LNCaP clone FGC (cell line): ENCODE results near the gene CCDC24.

ENCODE experiments used
- DNase-seq: peaks from one replicate; pipeline ENCODE4 v3.0.0-alpha.2; 2011; ENCODE audit warnings: low read depth
- H3K4me3 ChIP-seq: 2 replicates; pipeline ENCODE4 v1.5.1; 2011; ENCODE audit warnings: mild to moderate bottlenecking, low read depth, low read length, control low read depth
- CTCF ChIP-seq: IDR thresholded peaks from 2 replicates; pipeline ENCODE4 v1.5.1; 2012; ENCODE audit warnings: mild to moderate bottlenecking; ENCODE audit not compliant: control insufficient read depth, insufficient read depth; ENCODE audit errors: extremely low read depth

CCDC24 gene

GRCh38 chr1:43996733-43997115 lies 5.3 kb downstream of the CCDC24 start:
- TF ChIP-seq CTCF, result no peak
- DNase-seq, result no peak
- no peak overlapping the region for H3K4me3 ChIP-seq

- no peak for DNase-seq
- no peak for TF ChIP-seq CTCF
Observed at GRCh38 chr1:43997295-43997999, 6.0 kb downstream of the CCDC24 start.

DNA sequence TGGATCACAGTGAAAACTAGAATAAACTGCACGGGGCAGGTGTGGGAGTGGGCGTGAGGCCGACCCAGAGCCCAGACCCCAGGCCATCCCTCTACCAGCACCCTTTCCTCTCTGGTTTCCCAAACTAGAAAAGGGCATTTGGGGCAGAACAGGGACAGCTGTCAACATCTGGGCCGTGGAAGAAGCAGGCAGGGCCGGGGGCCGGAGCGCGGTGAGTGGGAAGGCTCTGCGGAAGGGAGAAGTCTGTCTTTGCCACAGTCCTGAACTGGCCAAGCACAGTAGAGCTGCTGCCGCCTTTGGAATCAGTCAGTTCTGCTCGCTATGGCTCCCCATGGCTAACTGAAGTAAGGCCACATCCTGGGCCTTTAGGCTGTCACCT lies 6.6 kb downstream of the CCDC24 start:
- H3K4me3 ChIP-seq, result no peak overlapping the region
- no peak for DNase-seq
- TF ChIP-seq CTCF, result no peak

More at GRCh38 chr1:43997295-43997999, 6.0 kb downstream of the CCDC24 start:
- no peak overlapping the region for H3K4me3 ChIP-seq

DNA sequence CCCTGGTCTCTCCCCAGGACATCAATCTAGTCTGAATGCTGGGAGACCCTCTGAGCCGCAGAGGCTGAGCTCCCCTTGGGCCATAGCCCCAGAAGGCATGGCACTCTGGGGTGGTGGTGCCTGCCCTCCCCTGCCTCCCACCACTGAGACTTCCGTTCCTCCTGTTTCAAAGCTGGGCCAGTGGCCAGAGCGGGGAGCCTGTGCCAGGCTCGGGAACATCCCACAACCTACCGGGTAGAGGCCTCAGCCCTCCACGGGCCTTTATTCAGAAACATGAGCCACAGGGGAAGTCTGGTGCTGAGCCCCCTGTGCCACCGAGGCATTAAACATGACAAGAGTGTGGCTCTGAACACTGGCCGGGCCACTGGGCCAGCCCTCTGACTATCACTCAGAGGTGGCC lies 8.1 kb downstream of the CCDC24 start:
- DNase-seq, result no peak
- no peak for TF ChIP-seq CTCF

GRCh38 chr1:44000122-44000665 lies 8.8 kb downstream of the CCDC24 start:
- no peak for DNase-seq
- TF ChIP-seq CTCF, result no peak

More for the DNA sequence above, 8.1 kb downstream of the CCDC24 start:
- no peak overlapping the region for H3K4me3 ChIP-seq

GRCh38 chr1:44002165-44002564 lies 10.8 kb downstream of the CCDC24 start:
- H3K4me3 ChIP-seq, result no peak overlapping the region
- no peak for DNase-seq
- TF ChIP-seq CTCF, result no peak

More at GRCh38 chr1:44000122-44000665, 8.8 kb downstream of the CCDC24 start:
- H3K4me3 ChIP-seq, result no peak overlapping the region

GRCh38 chr1:44002606-44003157 lies 11.3 kb downstream of the CCDC24 start:
- no peak overlapping the region for H3K4me3 ChIP-seq
- 0 out of 2 replicates have a peak, but pooled peaks have one; percentile 6 for TF ChIP-seq CTCF
- DNase-seq, result no peak
